ENCODE measurements around the gene ADK. TPM values are rescaled to one million over a fixed set of nuclear protein-coding genes. Genes with fewer than 3 reads are reported as not detected.

The ADK gene
- total RNA-seq, 1 experiment from 2014 or later: 26.8 TPM

GRCh38 chr10:74753442-74754211, 602.6 kb downstream of the ADK start:
- H3K79me2 ChIP-seq (ENCODE audit: insufficient read depth, low read length): no peaks in the 10 kb centered on the region
- H3K79me1 ChIP-seq (ENCODE audit: insufficient read depth, low read depth, low read length, poor library complexity, severe bottlenecking): no peaks in the 10 kb centered on the region
- no peak overlapping the region for H3K18ac ChIP-seq (ENCODE audit: insufficient read length, low read depth, low read length)
- H2BK120ac ChIP-seq (ENCODE audit: low read depth, low read length, poor library complexity, severe bottlenecking): no peak overlapping the region
- H3K27me3 Mint-ChIP-seq (ENCODE audit: low read depth): peaks cover 3% of the 10 kb centered on the region; the same call in 1 of the 2 replicates
- no peak overlapping the region for H3K27ac ChIP-seq (ENCODE audit: insufficient read length, low read depth, low read length)
- H3K9me3 ChIP-seq (ENCODE audit: control insufficient read depth, low read depth, low read length): no peaks in the 10 kb centered on the region
- H2BK12ac ChIP-seq (ENCODE audit: insufficient read length, low read depth, low read length): no peak overlapping the region
- no peak overlapping the region for H3K56ac ChIP-seq (ENCODE audit: insufficient read length, low read depth, low read length)
- H3K9me3 Mint-ChIP-seq: no peaks in the 10 kb centered on the region
- no CpG with 5 or more reads among the region's 17 CpGs for WGBS (ENCODE audit: extremely low coverage, insufficient read length, low lambda C conversion rate)
- peak overlapping the region in 2 of 3 experiments; percentile 31 to 78; a peak in 4 of 7 replicates for H3K27ac Mint-ChIP-seq
- H3T11ph ChIP-seq (ENCODE audit: low read length): no peak overlapping the region
- no peaks in the 10 kb centered on the region for H3K4me1 ChIP-seq (ENCODE audit: insufficient read depth, low read length)
- no peak overlapping the region for H3K4me2 ChIP-seq (ENCODE audit: insufficient read depth, insufficient read length, low read length)
- H3K4me1 Mint-ChIP-seq: peaks cover 15 to 18% of the 10 kb centered on the region in 2 experiments
- no peaks in the 10 kb centered on the region for H3K27me3 ChIP-seq (ENCODE audit: insufficient read depth, low read length)
- no peaks in the 10 kb centered on the region for H3K23me2 ChIP-seq (ENCODE audit: insufficient read length, low read depth, low read length, poor library complexity, severe bottlenecking)
- H3K14ac ChIP-seq (ENCODE audit: insufficient read depth, low read length): no peak overlapping the region
- H4K8ac ChIP-seq (replicated peaks; ENCODE audit: insufficient read length, low read depth, low read length): no peak overlapping the region
- peak; percentile 39 for DNase-seq
- H4K91ac ChIP-seq (ENCODE audit: insufficient read length, low read depth, low read length): no peak overlapping the region
- no peak overlapping the region for H2BK20ac ChIP-seq (ENCODE audit: low read depth, low read length, poor library complexity, severe bottlenecking)
- H3K9ac ChIP-seq (ENCODE audit: extremely low read depth, insufficient read length, low read length): no peak overlapping the region
- no peak overlapping the region for H2BK15ac ChIP-seq (ENCODE audit: low read depth, low read length)
- no peak overlapping the region for H4K5ac ChIP-seq (ENCODE audit: insufficient read length, low read depth, low read length)
- no peak overlapping the region for H2BK5ac ChIP-seq (ENCODE audit: insufficient read length, low read length)
- no peak overlapping the region for H2AFZ ChIP-seq (ENCODE audit: low read length)
- H3K4me3 Mint-ChIP-seq: no peak overlapping the region
- H3K23ac ChIP-seq (ENCODE audit: insufficient read length, low read depth, low read length): no peak overlapping the region
- H4K20me1 ChIP-seq (ENCODE audit: control insufficient read depth, insufficient read depth, insufficient read length): no peaks in the 10 kb centered on the region
- TF ChIP-seq CTCF (conservative IDR thresholded peaks at IDR 0.05): no peak
- no peaks in the 10 kb centered on the region for H3K36me3 Mint-ChIP-seq (ENCODE audit: insufficient read depth in 1 of 3, low read depth in 3 of 3)
- H2AK5ac ChIP-seq (ENCODE audit: insufficient read length, low read length): no peak overlapping the region
- no peak overlapping the region for H3K4ac ChIP-seq (ENCODE audit: low read depth, low read length)
